Neutrophil (primary cell): ENCODE data around the gene CDH13.

Experiments
- H3K27ac ChIP-seq: fragments of 200-600 bp; sonication (generic); 2 replicates; pipeline ENCODE4 v1.5.1; 2016; ENCODE audit warnings: mild to moderate bottlenecking, moderate library complexity
- H3K27me3 ChIP-seq: fragments of 200-600 bp; sonication (generic); 2 replicates; pipeline ENCODE4 v1.6.0; 2016; ENCODE audit warnings: mild to moderate bottlenecking
- H3K36me3 ChIP-seq: fragments of 200-600 bp; sonication (generic); 2 replicates; pipeline ENCODE4 v1.5.1; 2017
- H3K4me1 ChIP-seq, 2 experiments: fragments of 200-600 bp in 1 of 2; sonication (generic) in 1 of 2; 1 replicate in 1 of 2; 2 replicates in 1 of 2; pipeline versions ENCODE4 v1.5.1 to v1.6.1; 2013 to 2016; ENCODE audit warnings: low read depth in 1 of 2, low read length in 1 of 2, mild to moderate bottlenecking in 1 of 2, moderate library complexity in 1 of 2; ENCODE audit not compliant: control insufficient read depth in 1 of 2, insufficient read depth in 1 of 2
- H3K4me3 ChIP-seq, 2 experiments: fragments of 200-600 bp in 1 of 2; sonication (generic) in 1 of 2; 1 replicate in 1 of 2; 2 replicates in 1 of 2; pipeline ENCODE4 v1.5.1; 2013 to 2016; ENCODE audit warnings: low read depth in 1 of 2, low read length in 1 of 2, mild to moderate bottlenecking in 1 of 2, moderate library complexity in 1 of 2
- H3K9me3 ChIP-seq: fragments of 200-600 bp; sonication (generic); 2 replicates; pipeline ENCODE4 v1.5.1; 2016
- CTCF ChIP-seq: fragments of 200-600 bp; sonication (generic); IDR thresholded peaks from 2 replicates; pipeline ENCODE4 v1.5.1; 2016; ENCODE audit warnings: antibody characterized with exemption

CDH13 gene

DNA sequence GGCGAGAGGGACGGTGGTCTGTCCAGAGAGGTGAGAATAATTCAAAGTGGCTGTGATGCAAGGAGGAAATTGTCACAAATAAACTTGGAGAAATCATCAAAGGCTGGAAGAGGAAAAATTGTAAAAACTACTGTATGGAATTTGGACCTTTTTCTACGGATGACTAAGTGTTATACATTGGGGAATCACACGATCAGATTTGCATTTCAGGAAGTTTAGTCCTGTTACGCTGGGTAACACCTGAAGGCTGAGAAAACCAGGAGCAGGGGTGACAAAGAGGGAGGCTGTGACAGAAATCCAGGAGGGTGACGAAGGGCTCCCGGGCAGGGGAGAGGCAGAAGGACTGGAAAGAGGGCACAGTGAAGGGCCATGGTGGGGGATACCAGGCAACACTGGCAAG, 511.7 kb downstream of the CDH13 start:
- Histone ChIP-seq H3K9me3 (no peaks in the 10 kb centered on the region), H3K36me3 (no peaks in the 10 kb centered on the region), H3K27me3 (no peaks in the 10 kb centered on the region), H3K27ac (no peak overlapping the region), H3K4me3 (no peak overlapping the region), H3K4me1 (no peaks in the 10 kb centered on the region)
- no peak for TF ChIP-seq CTCF

- no peak for TF ChIP-seq CTCF
- no peaks in the 10 kb centered on the region for H3K27me3 ChIP-seq
- H3K4me1 ChIP-seq, result no peaks in the 10 kb centered on the region
- H3K27ac ChIP-seq, result no peak overlapping the region
- H3K4me3 ChIP-seq, result no peak overlapping the region
- H3K36me3 ChIP-seq, result no peaks in the 10 kb centered on the region
- no peaks in the 10 kb centered on the region for H3K9me3 ChIP-seq
These were observed 512.4 kb downstream of the CDH13 start for GRCh38 chr16:83138976-83139690.

DNA sequence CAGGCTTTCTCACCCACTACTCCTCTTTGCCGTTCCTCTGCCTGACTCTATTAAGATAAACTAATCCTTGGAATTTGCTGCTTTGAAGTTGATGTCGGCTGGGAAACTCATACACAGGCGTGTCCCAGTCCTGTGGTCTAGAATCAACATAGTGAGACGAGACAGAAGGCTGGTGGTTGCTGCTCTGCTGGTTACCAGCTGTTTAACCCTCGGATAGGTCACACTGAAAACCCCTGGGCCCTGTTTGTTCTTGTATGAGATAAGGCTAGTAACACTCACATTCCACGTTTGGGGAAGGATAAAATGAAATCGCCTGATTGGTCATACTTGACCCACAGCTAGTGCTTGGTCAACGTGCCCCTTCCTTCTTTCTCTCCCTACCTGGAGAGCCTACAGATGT, 517.0 kb downstream of the CDH13 start:
- no peak overlapping the region for H3K4me3 ChIP-seq
- no peaks in the 10 kb centered on the region for H3K9me3 ChIP-seq
- H3K27ac ChIP-seq, result no peak overlapping the region
- no peaks in the 10 kb centered on the region for H3K36me3 ChIP-seq
- no peaks in the 10 kb centered on the region for H3K4me1 ChIP-seq
- TF ChIP-seq CTCF, result no peak
- no peaks in the 10 kb centered on the region for H3K27me3 ChIP-seq

GRCh38 chr16:83145297-83145696, 518.5 kb downstream of the CDH13 start:
- Histone ChIP-seq H3K27me3 (no peaks in the 10 kb centered on the region), H3K4me1 (no peaks in the 10 kb centered on the region), H3K27ac (no peak overlapping the region), H3K36me3 (no peaks in the 10 kb centered on the region), H3K4me3 (no peak overlapping the region), H3K9me3 (no peaks in the 10 kb centered on the region)
- TF ChIP-seq CTCF, result no peak

DNA sequence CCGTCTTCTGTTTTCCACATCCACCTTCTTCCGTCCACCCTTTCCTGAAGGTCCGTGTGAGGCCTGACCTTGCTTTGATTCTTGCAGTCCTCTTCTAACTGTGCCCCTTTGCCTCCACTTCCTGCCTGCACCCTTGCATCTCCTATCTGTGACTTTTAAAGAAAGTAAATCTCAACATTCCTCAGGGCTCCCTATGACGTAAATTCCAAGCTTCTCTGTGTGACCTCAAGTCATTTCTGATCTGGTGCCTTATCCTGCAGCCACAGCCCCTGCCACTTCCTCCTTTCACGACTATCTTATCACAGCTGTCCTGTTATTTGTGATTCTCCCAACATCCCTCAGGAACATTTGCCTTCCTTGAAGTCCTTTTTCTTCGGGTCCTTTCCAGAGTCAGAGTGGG, 520.5 kb downstream of the CDH13 start:
- H3K27ac ChIP-seq, result no peak overlapping the region
- H3K9me3 ChIP-seq, result no peaks in the 10 kb centered on the region
- H3K36me3 ChIP-seq, result no peaks in the 10 kb centered on the region
- TF ChIP-seq CTCF, result no peak
- no peak overlapping the region for H3K4me3 ChIP-seq
- H3K27me3 ChIP-seq, result no peaks in the 10 kb centered on the region
- no peaks in the 10 kb centered on the region for H3K4me1 ChIP-seq
